Ammon's horn (tissue), 1 donor: Measurements from ENCODE around the gene CSTF2T.

ENCODE experiments used
- DNase-seq: peaks from one replicate; pipeline ENCODE4 v3.0.0-alpha.2; 2016; ENCODE audit warnings: low spot score

CSTF2T gene

GRCh38 chr10:51699475-51700227 lies at the start of gene CSTF2T:
Gene CSTF2T, minus strand, starts transcription at chr10:51699595. Its CDS starts 46 bp downstream, at chr10:51699549.
- DNase-seq, result peak; percentile 96

GRCh38 chr10:51748959-51749358 lies 49.6 kb upstream of the CSTF2T start:
- no peak for DNase-seq

- no peak for DNase-seq
Measured at GRCh38 chr10:51747216-51747615, 47.8 kb upstream of the CSTF2T start.

- no peak for DNase-seq
Measured at GRCh38 chr10:51745397-51745796, 46.0 kb upstream of the CSTF2T start.

- DNase-seq, result no peak
Measured at GRCh38 chr10:51744235-51745000, 45.0 kb upstream of the CSTF2T start.

- no peak for DNase-seq
Measured at GRCh38 chr10:51743146-51743545, 43.8 kb upstream of the CSTF2T start.

- no peak for DNase-seq
Measured at GRCh38 chr10:51733057-51733456, 33.7 kb upstream of the CSTF2T start.

GRCh38 chr10:51729822-51730555 lies 30.6 kb upstream of the CSTF2T start:
- no peak for DNase-seq

GRCh38 chr10:51724038-51724437 lies 24.6 kb upstream of the CSTF2T start:
- no peak for DNase-seq

GRCh38 chr10:51718804-51719291 lies 19.5 kb upstream of the CSTF2T start:
- DNase-seq, result no peak

GRCh38 chr10:51716981-51717380 lies 17.6 kb upstream of the CSTF2T start:
- no peak for DNase-seq

GRCh38 chr10:51711519-51711891 lies 12.1 kb upstream of the CSTF2T start:
- no peak for DNase-seq

GRCh38 chr10:51709324-51709972 lies 10.1 kb upstream of the CSTF2T start:
- DNase-seq, result no peak

- no peak for DNase-seq
Measured at GRCh38 chr10:51708609-51709008, 9.2 kb upstream of the CSTF2T start.

- DNase-seq, result no peak
Measured at GRCh38 chr10:51707821-51708424, 8.5 kb upstream of the CSTF2T start.

GRCh38 chr10:51707392-51707791 lies 8.0 kb upstream of the CSTF2T start:
- no peak for DNase-seq

- DNase-seq, result no peak
Measured at GRCh38 chr10:51706225-51706624, 6.8 kb upstream of the CSTF2T start.

GRCh38 chr10:51705774-51706173 lies 6.4 kb upstream of the CSTF2T start:
- DNase-seq, result no peak

- DNase-seq, result peak; percentile 33
Measured at GRCh38 chr10:51700228-51700817, 928 bp upstream of the CSTF2T start.

- no peak for DNase-seq
Measured at GRCh38 chr10:51699145-51699474, 285 bp downstream of the CSTF2T start.

- no peak for DNase-seq
Measured at GRCh38 chr10:51698473-51699063, 827 bp downstream of the CSTF2T start.
